HepG2 (cell line): ENCODE data around the gene ICE1. TPM values are rescaled to one million over a fixed set of nuclear protein-coding genes. Genes with fewer than 3 reads are reported as not detected.

ENCODE experiments used
- ATAC-seq: fragments of 200-7000 bp; cut with Tn5 transposase; 3 replicates; pipeline ENCODE4 v1.9.1; 2020; ENCODE audit warnings: mild to moderate bottlenecking, moderate library complexity
- BruUV-seq: library from RNA; stranded (reverse); fragments of 400-500 nt; replicated peaks from 2 replicates; lab custom pipeline; 2021; lab: Mats Ljungman, UMichigan
- CTCF ChIA-PET: fragments of 300-600 bp; formaldehyde crosslinking; extraction: SDS; loops from one replicate; lab custom pipeline; 2021; ENCODE audit warnings: low total read pairs, inconsistent platforms, low intra/inter-chr PET ratio; lab: Yijun Ruan, JAX
- POLR2A ChIA-PET: fragments of 350-600 bp; sonication (Branson Sonifier 250); formaldehyde crosslinking; loops from one replicate; lab custom pipeline; 2020; ENCODE audit warnings: antibody characterized with exemption, inconsistent platforms; lab: Yijun Ruan, JAX
- DNase-seq: peaks from one replicate; pipeline ENCODE4 v3.0.0-alpha.2; 2015; ENCODE audit warnings: low spot score
- FAIRE-seq: peaks from 3 replicates; lab custom pipeline; 2011; peaks lifted over from hg19 to GRCh38; lab: Jason Lieb, UNC
- H2AFZ ChIP-seq: one replicate; pipeline ENCODE4 v1.6.1; 2011; ENCODE audit warnings: low read length, inconsistent platforms
- H3K27ac ChIP-seq: fragments of 300-600 bp; 3 replicates; pipeline ENCODE4 v1.8.0; 2011; ENCODE audit warnings: mixed run types, mild to moderate bottlenecking, mixed read lengths, low read length, inconsistent platforms; ENCODE audit not compliant: insufficient read depth; ENCODE audit errors: extremely low read length
- H3K27me3 ChIP-seq, 2 experiments: fragments of 200-600 bp in 1 of 2; 2 replicates in 1 of 2; 3 replicates in 1 of 2; pipeline versions ENCODE4 v1.6.0 to v1.8.0; 2011; ENCODE audit warnings: low read length in 2 of 2, mild to moderate bottlenecking in 2 of 2, moderate library complexity in 2 of 2, inconsistent platforms in 1 of 2; ENCODE audit not compliant: insufficient read depth in 2 of 2, control insufficient read depth in 1 of 2
- H3K36me3 ChIP-seq, 2 experiments: fragments of 200-600 bp in 1 of 2; replicated peaks in 1 of 2; 2 replicates in 1 of 2; 3 replicates in 1 of 2; pipeline versions ENCODE4 v1.5.1 to v1.8.0; 2011; ENCODE audit warnings: low read length in 2 of 2, inconsistent platforms in 1 of 2; ENCODE audit not compliant: insufficient read depth in 2 of 2, control insufficient read depth in 1 of 2
- H3K4me1 ChIP-seq: 2 replicates; pipeline ENCODE4 v1.5.1; 2012; ENCODE audit warnings: low read length, inconsistent platforms; ENCODE audit not compliant: insufficient read depth
- H3K4me2 ChIP-seq: 2 replicates; pipeline ENCODE4 v1.6.0; 2011; ENCODE audit warnings: low read depth, low read length, inconsistent platforms
- H3K4me3 ChIP-seq, 3 experiments: fragments of 200-600 bp in 1 of 3; sonication (generic), shearing (Covaris generic) in 1 of 3; replicated peaks in 1 of 3; 2 replicates each; pipeline ENCODE4 v1.5.1; 2011 to 2016; ENCODE audit warnings: low read length in 3 of 3, inconsistent platforms in 2 of 3, low read depth in 2 of 3, mild to moderate bottlenecking in 2 of 3, control low read depth in 1 of 3, mixed read lengths in 1 of 3; ENCODE audit not compliant: insufficient read depth in 1 of 3
- H3K79me2 ChIP-seq: one replicate; pipeline ENCODE4 v1.6.1; 2011; ENCODE audit warnings: low read length, inconsistent platforms; ENCODE audit not compliant: insufficient read depth
- H3K9ac ChIP-seq: 2 replicates; pipeline ENCODE4 v1.6.0; 2011; ENCODE audit warnings: mild to moderate bottlenecking, low read depth, low read length, inconsistent platforms; ENCODE audit not compliant: insufficient read depth
- H3K9me3 ChIP-seq: 2 replicates; pipeline ENCODE4 v1.5.1; 2012; ENCODE audit warnings: mild to moderate bottlenecking, low read length
- H4K20me1 ChIP-seq: 2 replicates; pipeline ENCODE4 v1.6.0; 2011; ENCODE audit warnings: inconsistent platforms, mild to moderate bottlenecking, low read length, moderate library complexity; ENCODE audit not compliant: insufficient read depth
- SMC3 ChIP-seq: IDR thresholded peaks from 2 replicates; pipeline ENCODE4 v1.6.1; 2011; ENCODE audit warnings: low read length, improper control_type of control experiment
- THAP11 ChIP-seq: IDR thresholded peaks from 2 replicates; pipeline ENCODE4 v1.6.1; 2016; ENCODE audit warnings: missing biosample characterization, missing genetic modification reagents
- ZNF142 ChIP-seq: sonication (generic); formaldehyde crosslinking; IDR thresholded peaks from 2 replicates; pipeline ENCODE4 v1.4.0; 2020; ENCODE audit warnings: missing genetic modification reagents
- ZNF234 ChIP-seq: sonication (generic); formaldehyde crosslinking; conservative IDR thresholded peaks from 2 replicates; pipeline ENCODE4 v1.5.1; 2020; ENCODE audit warnings: mild to moderate bottlenecking, missing genetic modification reagents
- WGBS: methylation state at CpG from one replicate; pipeline ENCODE4 v1.1.6; 2017; ENCODE audit warnings: low lambda C conversion rate; 5-methylcytosine and 5-hydroxymethylcytosine counted together
- in situ Hi-C: cut with HindIII; loops from 2 replicates; pipeline ENCODE4 v1.10.0; 2017; ENCODE audit warnings: low pct_unique_long_range_greater_than_20kb; ENCODE audit not compliant: extremely low pct_ligation_motif_present
- intact Hi-C: fragments of 100-400 bp; cut with micrococcal nuclease; formaldehyde crosslinking; loops from one replicate; pipeline ENCODE4 v1.10.0; 2022; ENCODE audit not compliant: unreplicated experiment
- polyA plus RNA-seq, 8 experiments: library from polyadenylated mRNA; depleted of rRNA in 3 of 8; stranded (reverse) in 7 of 8; unstranded in 1 of 8; fragments of >200 nt; fragmentation: Illumina TruSeq in 4 of 8; extraction: Trizol in 4 of 8; gene quantifications; 2 replicates each; pipeline versions ENCODE4 v1.2.1 to v1.2.3, GENCODE V29; 2011 to 2016; ENCODE audit warnings: low read depth in 4 of 8, missing spikeins in 1 of 8, mixed read lengths in 1 of 8; ENCODE audit not compliant: insufficient read depth in 1 of 8
- total RNA-seq, 5 experiments: library from RNA; depleted of rRNA; stranded (reverse); fragments of >200 nt; fragmentation: Illumina TruSeq; extraction: Trizol; gene quantifications; 2 replicates each; pipeline ENCODE4 v1.2.3, GENCODE V29; 2016; ENCODE audit warnings: low read depth in 1 of 5
- TF ChIP-seq, protein P1 (sequence below): sonication (generic); formaldehyde crosslinking; IDR thresholded peaks from 2 replicates; pipeline ENCODE4 v1.5.0; 2020; ENCODE audit warnings: mild to moderate bottlenecking, missing genetic modification reagents, moderate library complexity
- TF ChIP-seq, protein P2 (sequence below), 2 experiments: sonication (generic) in 1 of 2; formaldehyde crosslinking in 1 of 2; IDR thresholded peaks; 2 replicates each; pipeline versions ENCODE4 v1.5.1 to v1.6.1; 2011 to 2020; ENCODE audit warnings: borderline replicate concordance in 1 of 2, low read depth in 1 of 2, low read length in 1 of 2, mild to moderate bottlenecking in 1 of 2, missing genetic modification reagents in 1 of 2, moderate library complexity in 1 of 2
- TF ChIP-seq, protein P3 (sequence below): sonication (generic); formaldehyde crosslinking; IDR thresholded peaks from 2 replicates; pipeline ENCODE4 v1.5.0; 2020; ENCODE audit warnings: mild to moderate bottlenecking, missing genetic modification reagents, borderline replicate concordance
- TF ChIP-seq, protein P4 (sequence below): IDR thresholded peaks from 2 replicates; pipeline ENCODE4 v1.6.1; 2016

The ICE1 gene
- total and polyA plus RNA-seq, 2 of the 13 experiments (the other 11 are each of a cell fraction or from before 2014, with no cell fraction given) = 9.1 to 27.6 TPM

DNA sequence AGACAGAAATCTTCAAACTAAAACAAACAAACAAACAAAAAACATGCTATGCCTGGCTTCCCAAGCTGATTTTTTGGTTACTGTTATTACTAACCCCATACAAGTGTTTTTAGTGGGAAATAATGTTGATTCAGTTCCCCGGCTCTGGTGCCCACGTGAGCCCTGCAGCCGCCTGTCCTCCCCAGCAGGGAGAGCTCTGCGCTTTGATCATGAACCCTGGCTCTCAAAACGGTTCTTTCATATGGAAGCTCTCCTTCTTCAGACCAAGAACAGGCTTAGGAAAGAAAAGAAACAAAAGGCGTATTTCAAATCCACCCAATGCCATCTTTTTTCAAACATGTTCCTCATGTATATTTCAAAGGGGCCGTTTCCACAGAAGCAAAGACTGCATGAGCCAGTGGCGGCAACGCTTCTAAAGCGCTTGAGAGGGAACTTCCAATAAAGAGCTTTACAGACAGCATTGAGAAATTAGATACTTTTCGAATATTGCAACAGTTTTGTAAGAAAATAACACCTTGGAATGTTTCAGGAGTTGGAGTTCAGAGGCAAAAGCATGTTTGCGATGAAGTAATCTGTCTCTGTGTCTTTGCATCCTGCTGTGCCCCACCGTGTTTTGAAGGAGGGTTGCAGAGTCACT is 74.8 kb downstream of the ICE1 start:
- ATAC-seq (peak; percentile 71), FAIRE-seq (peak; percentile 59), DNase-seq (peak; percentile 20)
- no peak overlapping the region for H3K4me2 ChIP-seq
- peaks cover 0 to 11% of the 10 kb centered on the region in 2 experiments; a peak in 2 of 5 replicates for H3K27me3 ChIP-seq
- H3K27ac ChIP-seq = no peak overlapping the region
- ChIA-PET POLR2A (no interaction called here), CTCF (no interaction called here)
- no peaks in the 10 kb centered on the region; the same call in 1 of the 2 replicates for H3K4me1 ChIP-seq
- H3K36me3 ChIP-seq = no peaks in the 10 kb centered on the region
- intact Hi-C loops = no loop called here
- in situ Hi-C loops = loop anchor here (10.0 kb wide), 2 partner anchors 938 to 1078 kb away; no protein-coding TSS in a partner anchor
- H2AFZ ChIP-seq = no peak overlapping the region
- 31% methylated on average over 12 of the region's 13 CpGs for WGBS
- H3K79me2 ChIP-seq = no peaks in the 10 kb centered on the region
- no peaks in the 10 kb centered on the region for H4K20me1 ChIP-seq
- no peaks in the 10 kb centered on the region for H3K9me3 ChIP-seq
- no peak overlapping the region for H3K9ac ChIP-seq
- no peak overlapping the region for H3K4me3 ChIP-seq
- no TSS peak for BruUV-seq
- TF ChIP-seq ZNF142 (CRISPR knock-in tag) (no peak), ZNF234 (CRISPR knock-in tag) (no peak), THAP11 (CRISPR knock-in tag) (no peak), SMC3 (peak; percentile 27)
- TF ChIP-seq, protein P1, sequence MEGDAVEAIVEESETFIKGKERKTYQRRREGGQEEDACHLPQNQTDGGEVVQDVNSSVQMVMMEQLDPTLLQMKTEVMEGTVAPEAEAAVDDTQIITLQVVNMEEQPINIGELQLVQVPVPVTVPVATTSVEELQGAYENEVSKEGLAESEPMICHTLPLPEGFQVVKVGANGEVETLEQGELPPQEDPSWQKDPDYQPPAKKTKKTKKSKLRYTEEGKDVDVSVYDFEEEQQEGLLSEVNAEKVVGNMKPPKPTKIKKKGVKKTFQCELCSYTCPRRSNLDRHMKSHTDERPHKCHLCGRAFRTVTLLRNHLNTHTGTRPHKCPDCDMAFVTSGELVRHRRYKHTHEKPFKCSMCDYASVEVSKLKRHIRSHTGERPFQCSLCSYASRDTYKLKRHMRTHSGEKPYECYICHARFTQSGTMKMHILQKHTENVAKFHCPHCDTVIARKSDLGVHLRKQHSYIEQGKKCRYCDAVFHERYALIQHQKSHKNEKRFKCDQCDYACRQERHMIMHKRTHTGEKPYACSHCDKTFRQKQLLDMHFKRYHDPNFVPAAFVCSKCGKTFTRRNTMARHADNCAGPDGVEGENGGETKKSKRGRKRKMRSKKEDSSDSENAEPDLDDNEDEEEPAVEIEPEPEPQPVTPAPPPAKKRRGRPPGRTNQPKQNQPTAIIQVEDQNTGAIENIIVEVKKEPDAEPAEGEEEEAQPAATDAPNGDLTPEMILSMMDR = peak; percentile 74
- TF ChIP-seq, protein P2, sequence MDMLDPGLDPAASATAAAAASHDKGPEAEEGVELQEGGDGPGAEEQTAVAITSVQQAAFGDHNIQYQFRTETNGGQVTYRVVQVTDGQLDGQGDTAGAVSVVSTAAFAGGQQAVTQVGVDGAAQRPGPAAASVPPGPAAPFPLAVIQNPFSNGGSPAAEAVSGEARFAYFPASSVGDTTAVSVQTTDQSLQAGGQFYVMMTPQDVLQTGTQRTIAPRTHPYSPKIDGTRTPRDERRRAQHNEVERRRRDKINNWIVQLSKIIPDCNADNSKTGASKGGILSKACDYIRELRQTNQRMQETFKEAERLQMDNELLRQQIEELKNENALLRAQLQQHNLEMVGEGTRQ (IDR thresholded peaks at IDR 0.05; ENCODE audit: low read depth, low read length) = peak; percentile 42; the same call in 1 of the 2 replicates
- TF ChIP-seq, protein P2 (CRISPR knock-in tag; IDR thresholded peaks at IDR 0.05; ENCODE audit: borderline replicate concordance) = peak; percentile 44; the same call in 1 of the 2 replicates
- TF ChIP-seq, protein P3, sequence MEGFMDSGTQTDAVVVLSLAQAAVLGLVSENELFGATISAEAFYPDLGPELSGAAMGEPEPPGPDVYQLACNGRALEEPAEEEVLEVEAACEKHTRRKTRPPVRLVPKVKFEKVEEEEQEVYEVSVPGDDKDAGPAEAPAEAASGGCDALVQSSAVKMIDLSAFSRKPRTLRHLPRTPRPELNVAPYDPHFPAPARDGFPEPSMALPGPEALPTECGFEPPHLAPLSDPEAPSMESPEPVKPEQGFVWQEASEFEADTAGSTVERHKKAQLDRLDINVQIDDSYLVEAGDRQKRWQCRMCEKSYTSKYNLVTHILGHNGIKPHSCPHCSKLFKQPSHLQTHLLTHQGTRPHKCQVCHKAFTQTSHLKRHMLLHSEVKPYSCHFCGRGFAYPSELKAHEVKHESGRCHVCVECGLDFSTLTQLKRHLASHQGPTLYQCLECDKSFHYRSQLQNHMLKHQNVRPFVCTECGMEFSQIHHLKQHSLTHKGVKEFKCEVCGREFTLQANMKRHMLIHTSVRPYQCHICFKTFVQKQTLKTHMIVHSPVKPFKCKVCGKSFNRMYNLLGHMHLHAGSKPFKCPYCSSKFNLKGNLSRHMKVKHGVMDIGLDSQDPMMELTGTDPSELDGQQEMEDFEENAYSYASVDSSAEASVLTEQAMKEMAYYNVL (CRISPR knock-in tag) = no peak
- TF ChIP-seq, protein P4, sequence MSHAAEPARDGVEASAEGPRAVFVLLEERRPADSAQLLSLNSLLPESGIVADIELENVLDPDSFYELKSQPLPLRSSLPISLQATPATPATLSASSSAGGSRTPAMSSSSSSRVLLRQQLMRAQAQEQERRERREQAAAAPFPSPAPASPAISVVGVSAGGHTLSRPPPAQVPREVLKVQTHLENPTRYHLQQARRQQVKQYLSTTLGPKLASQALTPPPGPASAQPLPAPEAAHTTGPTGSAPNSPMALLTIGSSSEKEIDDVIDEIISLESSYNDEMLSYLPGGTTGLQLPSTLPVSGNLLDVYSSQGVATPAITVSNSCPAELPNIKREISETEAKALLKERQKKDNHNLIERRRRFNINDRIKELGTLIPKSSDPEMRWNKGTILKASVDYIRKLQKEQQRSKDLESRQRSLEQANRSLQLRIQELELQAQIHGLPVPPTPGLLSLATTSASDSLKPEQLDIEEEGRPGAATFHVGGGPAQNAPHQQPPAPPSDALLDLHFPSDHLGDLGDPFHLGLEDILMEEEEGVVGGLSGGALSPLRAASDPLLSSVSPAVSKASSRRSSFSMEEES (CRISPR knock-in tag) = 0 out of 2 replicates have a peak, but pooled peaks have one; percentile 25
